K562 (cell line): ENCODE data around the gene NAA38. TPM values are rescaled to one million over a fixed set of nuclear protein-coding genes. Genes with fewer than 3 reads are reported as not detected.

ENCODE experiments used
- ATAC-seq: fragments of 200-7000 bp; cut with Tn5 transposase; 3 replicates; pipeline ENCODE4 v1.9.1; 2020; ENCODE audit warnings: moderate library complexity
- BruUV-seq: library from RNA; stranded (reverse); fragments of 400-500 nt; replicated peaks from 2 replicates; lab custom pipeline; 2021; lab: Mats Ljungman, UMichigan
- CTCF ChIA-PET: fragments of 300-600 bp; formaldehyde crosslinking; extraction: SDS; loops from one replicate; lab custom pipeline; 2021; ENCODE audit warnings: low intra/inter-chr PET ratio; lab: Yijun Ruan, JAX
- POLR2A ChIA-PET: fragments of 300-600, 350-650 bp; sonication (Branson Sonifier 250); formaldehyde crosslinking; extraction: SDS; loops from one replicate; lab custom pipeline; 2021; ENCODE audit warnings: antibody characterized with exemption, inconsistent platforms; lab: Yijun Ruan, JAX
- DNase-seq, 4 experiments: peaks; one replicate each; pipeline versions ENCODE4 v3.0.0 to v3.0.0-alpha.2; 2011 to 2018; ENCODE audit warnings: low spot score in 3 of 4, mixed read lengths in 3 of 4; ENCODE audit errors: extremely low read depth in 1 of 4
- FAIRE-seq: peaks from 2 replicates; lab custom pipeline; 2011; peaks lifted over from hg19 to GRCh38; lab: Jason Lieb, UNC
- H2AFZ ChIP-seq: 2 replicates; pipeline ENCODE4 v1.6.0; 2011; ENCODE audit warnings: low read depth, low read length, control low read depth, inconsistent platforms
- H3K27ac ChIP-seq: fragments of 200-600 bp; 3 replicates; pipeline ENCODE4 v1.8.0; 2011; ENCODE audit warnings: low read depth, mild to moderate bottlenecking, control low read depth, inconsistent platforms, low read length, moderate library complexity, mixed read lengths; ENCODE audit errors: extremely low read depth
- H3K27me3 ChIP-seq, 2 experiments: fragments of 300-600 bp in 1 of 2; 2 replicates in 1 of 2; 3 replicates in 1 of 2; pipeline versions ENCODE4 v1.6.0 to v1.8.0; 2011; ENCODE audit warnings: inconsistent platforms in 2 of 2, low read length in 2 of 2, mild to moderate bottlenecking in 1 of 2, mixed read lengths in 1 of 2, moderate library complexity in 1 of 2; ENCODE audit not compliant: control insufficient read depth in 2 of 2, insufficient read depth in 2 of 2
- H3K36me3 ChIP-seq: fragments of 300-600 bp; 3 replicates; pipeline ENCODE4 v1.8.0; 2011; ENCODE audit warnings: mild to moderate bottlenecking, low read length, inconsistent platforms; ENCODE audit not compliant: control insufficient read depth, insufficient read depth
- H3K4me1 ChIP-seq, 2 experiments: fragments of 200-600 bp in 1 of 2; replicated peaks in 1 of 2; 2 replicates in 1 of 2; 3 replicates in 1 of 2; pipeline versions ENCODE4 v1.5.1 to v1.8.0; 2011; ENCODE audit warnings: inconsistent platforms in 2 of 2, low read length in 2 of 2, mild to moderate bottlenecking in 1 of 2, mixed read lengths in 1 of 2, moderate library complexity in 1 of 2; ENCODE audit not compliant: control insufficient read depth in 2 of 2, insufficient read depth in 2 of 2
- H3K4me2 ChIP-seq: 2 replicates; pipeline ENCODE4 v1.6.1; 2011; ENCODE audit warnings: low read length, control low read depth, inconsistent platforms, mixed read lengths; ENCODE audit not compliant: insufficient read depth
- H3K4me3 ChIP-seq: fragments of 200-600 bp; sonication (generic), shearing (Covaris generic); 2 replicates; pipeline ENCODE4 v1.5.1; 2016; ENCODE audit warnings: control low read depth, inconsistent platforms
- H3K79me2 ChIP-seq: fragments of 200-600 bp; 3 replicates; pipeline ENCODE4 v1.8.0; 2011; ENCODE audit warnings: low read length, inconsistent platforms; ENCODE audit not compliant: control insufficient read depth, insufficient read depth
- H3K9ac ChIP-seq, 2 experiments: 2 replicates each; pipeline versions ENCODE4 v1.6.0 to v1.6.1; 2011; ENCODE audit warnings: low read depth in 2 of 2, low read length in 2 of 2, control low read depth in 1 of 2, inconsistent platforms in 1 of 2, mild to moderate bottlenecking in 1 of 2, mixed read lengths in 1 of 2; ENCODE audit not compliant: insufficient read depth in 1 of 2
- H3K9me1 ChIP-seq: one replicate; pipeline ENCODE4 v1.6.0; 2011; ENCODE audit warnings: inconsistent platforms, mild to moderate bottlenecking, low read length, moderate library complexity; ENCODE audit not compliant: control insufficient read depth, insufficient read depth
- H3K9me3 ChIP-seq: replicated peaks from 2 replicates; pipeline ENCODE4 v1.5.1; 2011; ENCODE audit warnings: low read depth, low read length, inconsistent platforms; ENCODE audit not compliant: control insufficient read depth, insufficient read depth
- H4K20me1 ChIP-seq: replicated peaks from 2 replicates; pipeline ENCODE4 v1.6.1; 2011; ENCODE audit warnings: low read length, inconsistent platforms, mixed read lengths; ENCODE audit not compliant: control insufficient read depth, insufficient read depth
- DMBX1 ChIP-seq: fragments of 250-450 bp; sonication (Bioruptor Pico); IDR thresholded peaks from 2 replicates; pipeline ENCODE4 v1.8.0; 2022; ENCODE audit warnings: inconsistent platforms, mild to moderate bottlenecking, moderate library complexity, borderline replicate concordance
- FOXK1 ChIP-seq: sonication (generic); formaldehyde crosslinking; IDR thresholded peaks from 2 replicates; pipeline ENCODE4 v1.8.0; 2022; ENCODE audit warnings: missing genetic modification reagents, mild to moderate bottlenecking, borderline replicate concordance
- NCOR1 ChIP-seq: fragments of 450-650 bp; IDR thresholded peaks from 2 replicates; pipeline ENCODE4 v1.6.1; 2016; ENCODE audit warnings: mild to moderate bottlenecking, moderate library complexity
- NR0B1 ChIP-seq: fragments of 450-650 bp; IDR thresholded peaks from one replicate; pipeline ENCODE4 v1.6.1; 2018; ENCODE audit warnings: mild to moderate bottlenecking, moderate library complexity; ENCODE audit not compliant: partially characterized antibody
- POLR2AphosphoS5 ChIP-seq: IDR thresholded peaks from 2 replicates; pipeline ENCODE4 v1.6.1; 2011; ENCODE audit warnings: mild to moderate bottlenecking, low read depth, low read length, moderate library complexity; ENCODE audit not compliant: control insufficient read depth, insufficient read depth
- RBM22 ChIP-seq: fragments of 200-400 bp; formaldehyde crosslinking; IDR thresholded peaks from 2 replicates; pipeline ENCODE4 v1.6.1; 2018; ENCODE audit warnings: low read length, low read depth; ENCODE audit not compliant: poor library complexity, severe bottlenecking
- SRSF1 ChIP-seq: fragments of 200-400 bp; formaldehyde crosslinking; IDR thresholded peaks from 2 replicates; pipeline ENCODE4 v1.6.1; 2017; ENCODE audit warnings: mild to moderate bottlenecking, low read depth, low read length, moderate library complexity
- U2AF1 ChIP-seq: fragments of 200-400 bp; formaldehyde crosslinking; optimal IDR thresholded peaks from 2 replicates; pipeline ENCODE3; 2017; ENCODE audit warnings: mild to moderate bottlenecking, low read depth, low read length, moderate library complexity
- ZNF282 ChIP-seq: sonication (generic); formaldehyde crosslinking; IDR thresholded peaks from 2 replicates; pipeline ENCODE4 v1.8.1; 2023; ENCODE audit warnings: missing genetic modification reagents
- ZNF3 ChIP-seq: fragments of 250-450 bp; sonication (Bioruptor Pico); IDR thresholded peaks from 2 replicates; pipeline ENCODE4 v1.5.0; 2021; ENCODE audit warnings: mild to moderate bottlenecking, moderate library complexity
- ZNF318 ChIP-seq, 2 experiments: fragments of 450-650 bp; IDR thresholded peaks; 2 replicates each; pipeline ENCODE4 v1.6.1; 2016; ENCODE audit warnings: mild to moderate bottlenecking in 2 of 2, borderline replicate concordance in 1 of 2, low read depth in 1 of 2, moderate library complexity in 1 of 2
- WGBS: fragments of 100-300 bp; shearing (Covaris generic); methylation state at CpG from one replicate; pipeline ENCODE4 v1.1.6; 2016; ENCODE audit warnings: low coverage, mixed read lengths; ENCODE audit not compliant: insufficient coverage; ENCODE audit errors: missing lambda C conversion rate; 5-methylcytosine and 5-hydroxymethylcytosine counted together
- in situ Hi-C: fragments of 300-500 bp; cut with MboI; formaldehyde crosslinking; loops from 4 replicates; pipeline ENCODE4 v1.15.0; 2018; ENCODE audit warnings: inconsistent platforms, mixed read lengths
- intact Hi-C: fragments of 100-400 bp; cut with micrococcal nuclease; formaldehyde crosslinking; loops from 2 replicates; pipeline ENCODE4 v1.14.2; 2022
- polyA plus RNA-seq, 8 experiments: library from polyadenylated mRNA; depleted of rRNA in 4 of 8; stranded (reverse) in 5 of 8; unstranded in 3 of 8; fragments of >200 nt; fragmentation: Nextera tagmentation in 2 of 8; fragmentation: Illumina TruSeq in 1 of 8; extraction: Ambion mirVana in 2 of 8; extraction: Trizol in 1 of 8; gene quantifications; 2 replicates each; pipeline versions ENCODE4 v1.2.1 to v1.2.3, GENCODE V29; 2011 to 2014; ENCODE audit warnings: inconsistent platforms in 1 of 8, missing spikeins in 1 of 8
- total RNA-seq, 7 experiments: library from RNA; depleted of rRNA in 6 of 7; stranded (reverse); fragments of >200 nt in 6 of 7; fragmentation: Illumina TruSeq in 2 of 7; extraction: Trizol in 2 of 7; gene quantifications; 2 replicates each; pipeline versions ENCODE4 v1.2.1 to v1.2.3, GENCODE V29; 2011 to 2021; ENCODE audit warnings: low replicate concordance in 1 of 7

The NAA38 gene
- total and polyA plus RNA-seq, 9 of the 15 experiments (the other 6 are each of a cell fraction or from before 2014, with no cell fraction given): 16.4 to 99.8 (median 57.3) TPM

DNA sequence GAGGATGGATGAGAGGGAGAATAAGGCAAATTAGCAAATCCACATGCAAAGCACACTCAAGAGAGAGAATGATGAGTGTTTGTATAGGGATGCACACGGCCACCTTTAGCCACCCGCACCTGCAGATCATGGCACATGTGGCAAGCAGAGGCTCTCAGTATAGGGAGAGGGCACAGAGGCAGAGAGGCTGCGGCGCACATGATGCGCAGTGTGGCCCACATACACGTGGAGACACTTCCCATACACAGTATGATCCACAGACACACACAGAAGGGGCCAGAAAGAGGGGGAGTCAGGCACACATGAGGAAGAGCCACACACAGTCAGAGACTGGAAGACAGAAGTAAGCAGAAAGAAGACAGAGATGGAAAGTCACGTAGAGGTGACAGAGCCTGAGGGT lies 24.7 kb upstream of the NAA38 start:
- intact Hi-C loops: no loop called here

More for the DNA sequence above, 24.7 kb upstream of the NAA38 start:
- Histone ChIP-seq H3K36me3 (peaks cover 34% of the 10 kb centered on the region; the same call in 2 of the 3 replicates), H3K79me2 (peaks cover 39% of the 10 kb centered on the region), H3K9me1 (no peaks in the 10 kb centered on the region), H3K27ac (no peak overlapping the region; the same call in 2 of the 3 replicates), H2AFZ (no peak overlapping the region), H3K4me3 (no peak overlapping the region), H3K9me3 (no peaks in the 10 kb centered on the region), H3K4me1 (peaks cover 20 to 31% of the 10 kb centered on the region in 2 experiments)
- POLR2A ChIA-PET: interaction anchor here (1.2 to 2.1 kb wide), 2 partner anchors 8 to 39 kb away, joined by 5 to 13 read pairs; no protein-coding TSS in a partner anchor
- ATAC-seq (no peak), DNase-seq (no peak), FAIRE-seq (peak; percentile 46)
- BruUV-seq: no TSS peak
- WGBS: 59% methylated on average over 4 of the region's 7 CpGs
- in situ Hi-C loops: no loop called here
- TF ChIP-seq POLR2AphosphoS5 (no peak), U2AF1 (no peak), NCOR1 (no peak), NR0B1 (no peak), ZNF318 (IDR thresholded peaks at IDR 0.05; ENCODE audit: borderline replicate concordance in 1 of 2, low read depth in 1 of 2) (no peak), SRSF1 (no peak), RBM22 (no peak), FOXK1 (no peak), DMBX1 (CRISPR knock-in tag) (no peak), ZNF3 (CRISPR knock-in tag) (no peak), ZNF282 (CRISPR knock-in tag) (no peak)
- TF ChIP-seq, all 486 proteins: peak for 0
- Histone ChIP-seq H3K27me3 (no peaks in the 10 kb centered on the region), H4K20me1 (no peaks in the 10 kb centered on the region), H3K4me2 (peak overlapping the region; percentile 55), H3K9ac (peak overlapping the region in 1 of 2 experiments; percentile 43; a peak in 2 of 4 replicates)
- CTCF ChIA-PET: no interaction called here
